Measurements from ENCODE around the gene SPAG6.
"Not testable (repeated sequence)": the region's sequence is repeated elsewhere in the genome, so short reads cannot be mapped to it uniquely, and the experiment has no call there.

The SPAG6 gene

GRCh38 chr10:22345301-22346095, at the start of gene SPAG6:
SPAG6 (plus strand) TSS chr10:22345496; CDS start chr10:22345612, 116 bp downstream.
- ChIA-PET CTCF (interaction anchor here (1.1 to 1.6 kb wide), 2 partner anchors 19 to 127 kb away, joined by 4 read pairs; no protein-coding TSS in a partner anchor), POLR2A (no interaction called here)
- DNase-seq (ENCODE audit: extremely low spot score): peak; percentile 47
- TF ChIP-seq CTCF (IDR thresholded peaks at IDR 0.05; ENCODE audit: control extremely low read depth, extremely low read depth, low read depth, missing control alignments): no peak

- TF ChIP-seq CTCF (IDR thresholded peaks at IDR 0.05; ENCODE audit: control extremely low read depth, extremely low read depth, low read depth, missing control alignments): no peak
- ChIA-PET CTCF (no interaction called here), POLR2A (no interaction called here)
- DNase-seq (ENCODE audit: extremely low spot score): no peak
These were observed 44.1 kb upstream of the SPAG6 start for GRCh38 chr10:22301193-22301592.

GRCh38 chr10:22303461-22303860, 41.8 kb upstream of the SPAG6 start:
- TF ChIP-seq CTCF (IDR thresholded peaks at IDR 0.05; ENCODE audit: control extremely low read depth, extremely low read depth, low read depth, missing control alignments): no peak
- DNase-seq (ENCODE audit: extremely low spot score): no peak
- CTCF ChIA-PET: no interaction called here
- POLR2A ChIA-PET: no interaction called here

GRCh38 chr10:22305721-22306120, 39.6 kb upstream of the SPAG6 start:
- no peak for DNase-seq (ENCODE audit: extremely low spot score)
- no peak for TF ChIP-seq CTCF (IDR thresholded peaks at IDR 0.05; ENCODE audit: control extremely low read depth, extremely low read depth, low read depth, missing control alignments)

GRCh38 chr10:22308390-22308789, 36.9 kb upstream of the SPAG6 start:
- DNase-seq (ENCODE audit: extremely low spot score): peak; percentile 59
- POLR2A ChIA-PET: no interaction called here
- TF ChIP-seq CTCF (IDR thresholded peaks at IDR 0.05; ENCODE audit: control extremely low read depth, extremely low read depth, low read depth, missing control alignments): no peak
- CTCF ChIA-PET: interaction anchor here (1.0 to 1.4 kb wide), 4 partner anchors 8 to 65 kb away, joined by 3 read pairs; partner anchors contain the start of gene COMMD3

More at GRCh38 chr10:22305721-22306120, 39.6 kb upstream of the SPAG6 start:
- ChIA-PET POLR2A (no interaction called here), CTCF (no interaction called here)

GRCh38 chr10:22309180-22310000, 35.9 kb upstream of the SPAG6 start:
- ChIA-PET POLR2A (no interaction called here), CTCF (interaction anchor here (1.3 to 1.4 kb wide), 2 partner anchors 10 to 11 kb away, joined by 3 read pairs; no protein-coding TSS in a partner anchor)
- no peak for DNase-seq (ENCODE audit: extremely low spot score)
- TF ChIP-seq CTCF (IDR thresholded peaks at IDR 0.05; ENCODE audit: control extremely low read depth, extremely low read depth, low read depth, missing control alignments): no peak

- DNase-seq (ENCODE audit: extremely low spot score); POLR2A ChIA-PET: not testable (repeated sequence)
- CTCF ChIA-PET: interaction anchor here (1.2 to 1.3 kb wide), 2 partner anchors 10 to 14 kb away, joined by 3 read pairs; no protein-coding TSS in a partner anchor
These were observed 35.3 kb upstream of the SPAG6 start for GRCh38 chr10:22310012-22310411.

Measured in GM10248 (cell line).